K562 (cell line): Measurements from ENCODE around the gene TBC1D20. TPM values are rescaled to one million over a fixed set of nuclear protein-coding genes. Genes with fewer than 3 reads are reported as not detected.
A peak's percentile ranks its signal among the peaks of the same experiment; 100 is the strongest.

Source experiments
- ATAC-seq: fragments of 200-7000 bp; cut with Tn5 transposase; 3 replicates; pipeline ENCODE4 v1.9.1; 2020; ENCODE audit warnings: moderate library complexity
- BruUV-seq: library from RNA; stranded (reverse); fragments of 400-500 nt; replicated peaks from 2 replicates; lab custom pipeline; 2021; lab: Mats Ljungman, UMichigan
- CTCF ChIA-PET: fragments of 300-600 bp; formaldehyde crosslinking; extraction: SDS; loops from one replicate; lab custom pipeline; 2021; ENCODE audit warnings: low intra/inter-chr PET ratio; lab: Yijun Ruan, JAX
- POLR2A ChIA-PET: fragments of 300-600, 350-650 bp; sonication (Branson Sonifier 250); formaldehyde crosslinking; extraction: SDS; loops from one replicate; lab custom pipeline; 2021; ENCODE audit warnings: antibody characterized with exemption, inconsistent platforms; lab: Yijun Ruan, JAX
- DNase-seq, 4 experiments: peaks; one replicate each; pipeline versions ENCODE4 v3.0.0 to v3.0.0-alpha.2; 2011 to 2018; ENCODE audit warnings: low spot score in 3 of 4, mixed read lengths in 3 of 4; ENCODE audit errors: extremely low read depth in 1 of 4
- FAIRE-seq: peaks from 2 replicates; lab custom pipeline; 2011; peaks lifted over from hg19 to GRCh38; lab: Jason Lieb, UNC
- H2AFZ ChIP-seq: 2 replicates; pipeline ENCODE4 v1.6.0; 2011; ENCODE audit warnings: low read depth, low read length, control low read depth, inconsistent platforms
- H3K27ac ChIP-seq: fragments of 200-600 bp; 3 replicates; pipeline ENCODE4 v1.8.0; 2011; ENCODE audit warnings: low read depth, mild to moderate bottlenecking, control low read depth, inconsistent platforms, low read length, moderate library complexity, mixed read lengths; ENCODE audit errors: extremely low read depth
- H3K27me3 ChIP-seq, 2 experiments: fragments of 300-600 bp in 1 of 2; 2 replicates in 1 of 2; 3 replicates in 1 of 2; pipeline versions ENCODE4 v1.6.0 to v1.8.0; 2011; ENCODE audit warnings: inconsistent platforms in 2 of 2, low read length in 2 of 2, mild to moderate bottlenecking in 1 of 2, mixed read lengths in 1 of 2, moderate library complexity in 1 of 2; ENCODE audit not compliant: control insufficient read depth in 2 of 2, insufficient read depth in 2 of 2
- H3K36me3 ChIP-seq: fragments of 300-600 bp; 3 replicates; pipeline ENCODE4 v1.8.0; 2011; ENCODE audit warnings: mild to moderate bottlenecking, low read length, inconsistent platforms; ENCODE audit not compliant: control insufficient read depth, insufficient read depth
- H3K4me1 ChIP-seq, 2 experiments: fragments of 200-600 bp in 1 of 2; replicated peaks in 1 of 2; 2 replicates in 1 of 2; 3 replicates in 1 of 2; pipeline versions ENCODE4 v1.5.1 to v1.8.0; 2011; ENCODE audit warnings: inconsistent platforms in 2 of 2, low read length in 2 of 2, mild to moderate bottlenecking in 1 of 2, mixed read lengths in 1 of 2, moderate library complexity in 1 of 2; ENCODE audit not compliant: control insufficient read depth in 2 of 2, insufficient read depth in 2 of 2
- H3K4me2 ChIP-seq: 2 replicates; pipeline ENCODE4 v1.6.1; 2011; ENCODE audit warnings: low read length, control low read depth, inconsistent platforms, mixed read lengths; ENCODE audit not compliant: insufficient read depth
- H3K4me3 ChIP-seq: fragments of 200-600 bp; sonication (generic), shearing (Covaris generic); 2 replicates; pipeline ENCODE4 v1.5.1; 2016; ENCODE audit warnings: control low read depth, inconsistent platforms
- H3K79me2 ChIP-seq: fragments of 200-600 bp; 3 replicates; pipeline ENCODE4 v1.8.0; 2011; ENCODE audit warnings: low read length, inconsistent platforms; ENCODE audit not compliant: control insufficient read depth, insufficient read depth
- H3K9ac ChIP-seq, 2 experiments: 2 replicates each; pipeline versions ENCODE4 v1.6.0 to v1.6.1; 2011; ENCODE audit warnings: low read depth in 2 of 2, low read length in 2 of 2, control low read depth in 1 of 2, inconsistent platforms in 1 of 2, mild to moderate bottlenecking in 1 of 2, mixed read lengths in 1 of 2; ENCODE audit not compliant: insufficient read depth in 1 of 2
- H3K9me1 ChIP-seq: one replicate; pipeline ENCODE4 v1.6.0; 2011; ENCODE audit warnings: inconsistent platforms, mild to moderate bottlenecking, low read length, moderate library complexity; ENCODE audit not compliant: control insufficient read depth, insufficient read depth
- H3K9me3 ChIP-seq: replicated peaks from 2 replicates; pipeline ENCODE4 v1.5.1; 2011; ENCODE audit warnings: low read depth, low read length, inconsistent platforms; ENCODE audit not compliant: control insufficient read depth, insufficient read depth
- H4K20me1 ChIP-seq: replicated peaks from 2 replicates; pipeline ENCODE4 v1.6.1; 2011; ENCODE audit warnings: low read length, inconsistent platforms, mixed read lengths; ENCODE audit not compliant: control insufficient read depth, insufficient read depth
- ESRRA ChIP-seq: fragments of 450-650 bp; IDR thresholded peaks from 2 replicates; pipeline ENCODE4 v1.6.1; 2014; ENCODE audit warnings: low read depth, mild to moderate bottlenecking, moderate library complexity, borderline replicate concordance
- FIP1L1 ChIP-seq: fragments of 200-400 bp; formaldehyde crosslinking; IDR thresholded peaks from 2 replicates; pipeline ENCODE4 v1.6.1; 2018; ENCODE audit warnings: mild to moderate bottlenecking, low read depth, low read length; ENCODE audit not compliant: poor library complexity, severe bottlenecking
- OTX1 ChIP-seq: fragments of 450-650 bp; formaldehyde crosslinking; IDR thresholded peaks from 2 replicates; pipeline ENCODE4 v1.4.0; 2022; ENCODE audit warnings: mild to moderate bottlenecking
- PHF20 ChIP-seq: fragments of 450-650 bp; IDR thresholded peaks from 2 replicates; pipeline ENCODE4 v1.6.1; 2018; ENCODE audit not compliant: partially characterized antibody
- POLR2G ChIP-seq: fragments of 200-400 bp; formaldehyde crosslinking; IDR thresholded peaks from 2 replicates; pipeline ENCODE4 v1.6.1; 2017; ENCODE audit warnings: low read depth, mild to moderate bottlenecking, antibody characterized with exemption, low read length, moderate library complexity
- POLR2H ChIP-seq: IDR thresholded peaks from 2 replicates; pipeline ENCODE4 v1.6.1; 2016; ENCODE audit warnings: missing genetic modification characterization, low read depth, mild to moderate bottlenecking, control low read depth, missing compliant biosample characterization, moderate library complexity
- PYGO2 ChIP-seq: fragments of 450-650 bp; IDR thresholded peaks from 2 replicates; pipeline ENCODE4 v1.6.1; 2016; ENCODE audit warnings: mild to moderate bottlenecking, missing genetic modification characterization, moderate library complexity, missing compliant biosample characterization
- RBM22 ChIP-seq: fragments of 200-400 bp; formaldehyde crosslinking; IDR thresholded peaks from 2 replicates; pipeline ENCODE4 v1.6.1; 2018; ENCODE audit warnings: low read length, low read depth; ENCODE audit not compliant: poor library complexity, severe bottlenecking
- SRSF1 ChIP-seq: fragments of 200-400 bp; formaldehyde crosslinking; IDR thresholded peaks from 2 replicates; pipeline ENCODE4 v1.6.1; 2017; ENCODE audit warnings: mild to moderate bottlenecking, low read depth, low read length, moderate library complexity
- STAT5A ChIP-seq: IDR thresholded peaks from 2 replicates; pipeline ENCODE4 v1.6.1; 2012; ENCODE audit warnings: low read length, inconsistent platforms, borderline replicate concordance
- ZKSCAN1 ChIP-seq: fragments of 150-350 bp; IDR thresholded peaks from 2 replicates; pipeline ENCODE4 v1.6.1; 2016; ENCODE audit warnings: low read depth, low read length
- ZNF175 ChIP-seq: fragments of 200-800 bp; sonication (Bioruptor generic); IDR thresholded peaks from 2 replicates; pipeline ENCODE4 v1.6.1; 2016; ENCODE audit warnings: low read depth, mild to moderate bottlenecking, missing genetic modification characterization, missing compliant biosample characterization
- whole genome bisulfite sequencing: fragments of 100-300 bp; shearing (Covaris generic); methylation state at CpG from one replicate; pipeline ENCODE4 v1.1.6; 2016; ENCODE audit warnings: low coverage, mixed read lengths; ENCODE audit not compliant: insufficient coverage; ENCODE audit errors: missing lambda C conversion rate; 5-methylcytosine and 5-hydroxymethylcytosine counted together
- in situ Hi-C: fragments of 300-500 bp; cut with MboI; formaldehyde crosslinking; loops from 4 replicates; pipeline ENCODE4 v1.15.0; 2018; ENCODE audit warnings: inconsistent platforms, mixed read lengths
- intact Hi-C: fragments of 100-400 bp; cut with micrococcal nuclease; formaldehyde crosslinking; loops from 2 replicates; pipeline ENCODE4 v1.14.2; 2022
- polyA plus RNA-seq, 8 experiments: library from polyadenylated mRNA; depleted of rRNA in 4 of 8; stranded (reverse) in 5 of 8; unstranded in 3 of 8; fragments of >200 nt; fragmentation: Nextera tagmentation in 2 of 8; fragmentation: Illumina TruSeq in 1 of 8; extraction: Ambion mirVana in 2 of 8; extraction: Trizol in 1 of 8; gene quantifications; 2 replicates each; pipeline versions ENCODE4 v1.2.1 to v1.2.3, GENCODE V29; 2011 to 2014; ENCODE audit warnings: inconsistent platforms in 1 of 8, missing spikeins in 1 of 8
- total RNA-seq, 7 experiments: library from RNA; depleted of rRNA in 6 of 7; stranded (reverse); fragments of >200 nt in 6 of 7; fragmentation: Illumina TruSeq in 2 of 7; extraction: Trizol in 2 of 7; gene quantifications; 2 replicates each; pipeline versions ENCODE4 v1.2.1 to v1.2.3, GENCODE V29; 2011 to 2021; ENCODE audit warnings: low replicate concordance in 1 of 7
- TF ChIP-seq, protein P1 (sequence below), 2 experiments: fragments of 200-800 bp in 1 of 2; sonication (Bioruptor generic) in 1 of 2; sonication (generic) in 1 of 2; formaldehyde crosslinking in 1 of 2; IDR thresholded peaks in 1 of 2; conservative IDR thresholded peaks in 1 of 2; 2 replicates each; pipeline versions ENCODE4 v1.5.0 to v1.6.1; 2016 to 2020; ENCODE audit warnings: missing compliant biosample characterization in 1 of 2, missing genetic modification characterization in 1 of 2, missing genetic modification reagents in 1 of 2
- TF ChIP-seq, protein P2 (sequence below): sonication (generic); formaldehyde crosslinking; IDR thresholded peaks from 2 replicates; pipeline ENCODE4 v1.9.0; 2022; ENCODE audit warnings: mild to moderate bottlenecking, missing genetic modification reagents

Gene TBC1D20
- total and polyA plus RNA-seq, 9 of the 15 experiments (the other 6 are each of a cell fraction or from before 2014, with no cell fraction given), result 7.0 to 25.3 (median 15.1) TPM

DNA sequence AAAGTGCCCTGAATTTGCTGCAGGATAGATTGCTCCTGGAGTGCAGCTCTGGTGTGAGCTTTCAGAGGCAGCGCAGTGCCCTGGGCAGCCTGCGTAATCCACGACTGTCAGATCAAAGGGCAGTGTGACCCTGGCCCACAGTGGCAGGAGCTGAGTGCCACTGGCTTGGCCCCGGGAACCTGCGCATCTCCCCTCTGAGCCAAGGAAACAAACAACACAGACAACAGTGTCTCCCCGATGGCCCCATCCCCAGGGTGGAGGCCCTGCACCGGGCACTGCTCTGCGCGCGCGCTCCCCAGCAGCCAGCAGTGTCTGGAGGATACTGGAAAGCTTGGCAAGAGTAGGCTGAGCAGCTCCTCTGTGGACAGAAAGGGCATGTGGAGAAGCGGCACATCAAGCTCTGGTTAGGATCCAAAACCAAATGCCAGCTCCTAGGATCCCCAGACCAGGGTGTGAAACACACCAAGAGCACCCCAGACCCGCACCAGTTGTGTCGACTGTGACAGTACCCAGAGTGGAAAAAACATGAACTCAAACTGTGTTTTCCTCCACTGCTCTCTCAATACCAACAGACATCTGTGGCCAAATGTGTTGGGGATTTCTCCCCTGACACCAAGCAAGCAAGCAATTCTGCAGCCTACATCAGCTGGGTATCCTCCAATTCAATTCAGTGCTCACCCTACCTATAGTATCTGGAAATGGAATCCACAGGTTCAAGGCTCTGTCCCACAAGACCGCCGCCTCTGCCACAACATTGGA lies 27.5 kb downstream of the TBC1D20 start:
- in situ Hi-C loops, result no loop called here
- FAIRE-seq, result no peak
- H3K4me2 ChIP-seq, result no peak overlapping the region

GRCh38 chr20:434221-434620 lies 28.1 kb downstream of the TBC1D20 start:
- Histone ChIP-seq H3K9ac (no peak overlapping the region), H3K36me3 (peaks cover 55% of the 10 kb centered on the region), H3K27ac (no peak overlapping the region), H3K9me3 (no peaks in the 10 kb centered on the region), H3K4me1 (peaks cover 0 to 16% of the 10 kb centered on the region in 2 experiments; a peak in 2 of 5 replicates), H3K4me3 (no peak overlapping the region), H3K4me2 (no peak overlapping the region), H3K27me3 (no peaks in the 10 kb centered on the region), H3K9me1 (peaks cover 3% of the 10 kb centered on the region), H3K79me2 (no peaks in the 10 kb centered on the region), H4K20me1 (no peaks in the 10 kb centered on the region), H2AFZ (no peak overlapping the region)
- WGBS, result 72% methylated on average over 7 of the region's 11 CpGs
- FAIRE-seq (no peak), DNase-seq (no peak), ATAC-seq (no peak)
- ChIA-PET POLR2A (interaction anchor here (0.6 to 1.6 kb wide), 2 partner anchors 11 to 80 kb away, joined by 3 to 9 read pairs; no protein-coding TSS in a partner anchor), CTCF (no interaction called here)
- in situ Hi-C loops, result no loop called here
- no TSS peak for BruUV-seq
- intact Hi-C loops, result no loop called here
- TF ChIP-seq STAT5A (no peak), ZKSCAN1 (no peak), ESRRA (no peak), PYGO2 (tag) (no peak), POLR2H (tag) (no peak), PHF20 (no peak), OTX1 (CRISPR knock-in tag) (no peak), ZNF175 (CRISPR knock-in tag) (no peak), FIP1L1 (no peak)
- TF ChIP-seq, protein P1, sequence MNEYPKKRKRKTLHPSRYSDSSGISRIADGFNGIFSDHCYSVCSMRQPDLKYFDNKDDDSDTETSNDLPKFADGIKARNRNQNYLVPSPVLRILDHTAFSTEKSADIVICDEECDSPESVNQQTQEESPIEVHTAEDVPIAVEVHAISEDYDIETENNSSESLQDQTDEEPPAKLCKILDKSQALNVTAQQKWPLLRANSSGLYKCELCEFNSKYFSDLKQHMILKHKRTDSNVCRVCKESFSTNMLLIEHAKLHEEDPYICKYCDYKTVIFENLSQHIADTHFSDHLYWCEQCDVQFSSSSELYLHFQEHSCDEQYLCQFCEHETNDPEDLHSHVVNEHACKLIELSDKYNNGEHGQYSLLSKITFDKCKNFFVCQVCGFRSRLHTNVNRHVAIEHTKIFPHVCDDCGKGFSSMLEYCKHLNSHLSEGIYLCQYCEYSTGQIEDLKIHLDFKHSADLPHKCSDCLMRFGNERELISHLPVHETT (CRISPR knock-in tag; conservative IDR thresholded peaks at IDR 0.05 in 1 of 2, IDR thresholded peaks at IDR 0.05 in 1 of 2), result no peak
- TF ChIP-seq, protein P2, sequence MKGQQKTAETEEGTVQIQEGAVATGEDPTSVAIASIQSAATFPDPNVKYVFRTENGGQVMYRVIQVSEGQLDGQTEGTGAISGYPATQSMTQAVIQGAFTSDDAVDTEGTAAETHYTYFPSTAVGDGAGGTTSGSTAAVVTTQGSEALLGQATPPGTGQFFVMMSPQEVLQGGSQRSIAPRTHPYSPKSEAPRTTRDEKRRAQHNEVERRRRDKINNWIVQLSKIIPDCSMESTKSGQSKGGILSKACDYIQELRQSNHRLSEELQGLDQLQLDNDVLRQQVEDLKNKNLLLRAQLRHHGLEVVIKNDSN, result no peak

More for the DNA sequence above, 27.5 kb downstream of the TBC1D20 start:
- Histone ChIP-seq H3K27ac (no peak overlapping the region), H3K9me3 (no peaks in the 10 kb centered on the region), H4K20me1 (no peaks in the 10 kb centered on the region), H3K9ac (peak overlapping the region in 1 of 2 experiments; percentile 52; a peak in 1 of 4 replicates), H3K9me1 (peaks cover 3% of the 10 kb centered on the region), H3K36me3 (peaks cover 58% of the 10 kb centered on the region), H3K27me3 (no peaks in the 10 kb centered on the region), H2AFZ (no peak overlapping the region), H3K4me1 (peaks cover 0 to 14% of the 10 kb centered on the region in 2 experiments; a peak in 2 of 5 replicates), H3K79me2 (no peaks in the 10 kb centered on the region), H3K4me3 (no peak overlapping the region)
- BruUV-seq, result no TSS peak
- intact Hi-C loops, result no loop called here
- ChIA-PET POLR2A (interaction anchor here (0.6 to 1.6 kb wide), 4 partner anchors 9 to 82 kb away, joined by 3 to 9 read pairs (median 3); no protein-coding TSS in a partner anchor), CTCF (no interaction called here)
- DNase-seq (no peak), ATAC-seq (peak; percentile 14)
- WGBS, result 97% methylated on average over 12 of the region's 16 CpGs
- TF ChIP-seq SRSF1, result no peak
- TF ChIP-seq RBM22, result peak; percentile 84
- peak; percentile 76 for TF ChIP-seq POLR2G
